Naive B cell (primary cell): ENCODE measurements around the gene ANTXR2. TPM values are rescaled to one million over a fixed set of nuclear protein-coding genes. Genes with fewer than 3 reads are reported as not detected.
"Not testable (repeated sequence)": the region's sequence is repeated elsewhere in the genome, so short reads cannot be mapped to it uniquely, and the experiment has no call there.

Experiments
- ATAC-seq, 2 donors: fragments of 150-1000 bp; cut with Tn5 transposase; 2 replicates each; pipeline ENCODE4 v1.10.0; 2021; ENCODE audit warnings: low read depth in 2 of 2, mild to moderate bottlenecking in 2 of 2, moderate library complexity in 2 of 2
- DNase-seq: peaks from one replicate; pipeline ENCODE4 v3.0.0; 2022
- H3K27ac Mint-ChIP-seq, 6 donors: one replicate each; pipeline ENCODE4 v1.8.0; 2020 to 2022; ENCODE audit warnings: mild to moderate bottlenecking in 6 of 6, mixed read lengths in 6 of 6, moderate library complexity in 5 of 6, inconsistent platforms in 2 of 6
- H3K27me3 Mint-ChIP-seq, 3 donors: one replicate each; pipeline ENCODE4 v1.8.0; 2021 to 2022; ENCODE audit warnings: mixed read lengths in 3 of 3, mild to moderate bottlenecking in 1 of 3
- H3K36me3 Mint-ChIP-seq, 2 donors: one replicate each; pipeline ENCODE4 v1.8.0; 2020 to 2022; ENCODE audit warnings: mixed read lengths in 2 of 2, inconsistent platforms in 1 of 2, mild to moderate bottlenecking in 1 of 2
- H3K4me1 Mint-ChIP-seq, 3 donors: one replicate each; pipeline ENCODE4 v1.8.0; 2020 to 2022; ENCODE audit warnings: mixed read lengths in 3 of 3, inconsistent platforms in 1 of 3, mild to moderate bottlenecking in 1 of 3, moderate library complexity in 1 of 3
- H3K4me3 Mint-ChIP-seq, 8 donors: one replicate each; pipeline ENCODE4 v1.8.0; 2020 to 2022; ENCODE audit warnings: mild to moderate bottlenecking in 8 of 8, mixed read lengths in 8 of 8, moderate library complexity in 8 of 8, inconsistent platforms in 2 of 8
- H3K9me3 Mint-ChIP-seq, 7 donors: one replicate each; pipeline ENCODE4 v1.8.0; 2020 to 2022; ENCODE audit warnings: mixed read lengths in 7 of 7, mild to moderate bottlenecking in 5 of 7, inconsistent platforms in 2 of 7, moderate library complexity in 1 of 7
- polyA plus RNA-seq, 6 donors: library from polyadenylated mRNA; unstranded; fragments of 300-500 nt; fragmentation: Illumina TruSeq; gene quantifications; one replicate each; pipeline ENCODE4 v1.2.3, GENCODE V29; 2021; ENCODE audit warnings: low read depth in 6 of 6

The ANTXR2 gene
- polyA plus RNA-seq, result 10 to 100 TPM; 30.6 to 66.9 (median 51.0) TPM

GRCh38 chr4:80072744-80073472 lies at the start of gene ANTXR2:
Gene ANTXR2 (minus strand): TSS chr4:80073229. CDS start chr4:80072560, 669 bp downstream.
- peak; percentile 69 to 70 for ATAC-seq
- DNase-seq, result no peak
- Mint-ChIP-seq H3K9me3 (no peaks in the 10 kb centered on the region), H3K36me3 (peaks cover 1 to 4% of the 10 kb centered on the region in 2 donors), H3K4me1 (peaks cover 24 to 48% (median 41%) of the 10 kb centered on the region in 3 donors), H3K27ac (peak within 1 kb of the TSS; percentile 97 to 100 (median 98)), H3K4me3 (peak within 1 kb of the TSS; percentile 93 to 100 (median 98)), H3K27me3 (peaks cover 0 to 3% (median 1%) of the 10 kb centered on the region in 3 donors)

GRCh38 chr4:80121815-80122214 lies 48.8 kb upstream of the ANTXR2 start:
- Mint-ChIP-seq H3K4me3 (peak overlapping the region in 1 of 8 donors; percentile 30), H3K9me3 (peaks cover 2 to 17% (median 9%) of the 10 kb centered on the region in 7 donors), H3K36me3 (peaks cover 11 to 17% of the 10 kb centered on the region in 2 donors), H3K27me3 (peaks cover 12 to 22% (median 18%) of the 10 kb centered on the region in 3 donors), H3K4me1 (peaks cover 8 to 11% (median 9%) of the 10 kb centered on the region in 3 donors)
- DNase-seq, H3K27ac Mint-ChIP-seq, ATAC-seq: not testable (repeated sequence)

DNA sequence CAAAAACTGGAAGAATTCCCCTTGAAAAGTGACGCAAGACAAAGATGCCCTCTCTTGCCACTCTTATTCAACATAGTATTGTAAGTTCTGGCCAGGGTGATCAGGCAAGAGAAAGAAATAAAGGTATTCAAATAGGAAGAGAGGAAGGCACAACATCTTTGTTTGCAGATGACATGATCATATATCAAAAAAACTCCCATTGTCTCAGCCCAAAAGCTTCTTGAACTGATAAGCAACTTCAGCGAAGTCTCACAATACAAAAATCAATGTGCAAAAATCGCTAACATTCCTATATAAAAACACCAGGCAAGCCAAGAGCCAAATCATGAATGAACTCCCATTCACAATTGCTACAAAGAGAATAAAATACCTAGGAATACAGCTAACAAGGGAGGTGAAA lies 46.6 kb upstream of the ANTXR2 start:
- Mint-ChIP-seq H3K9me3 (peaks cover 4 to 17% (median 9%) of the 10 kb centered on the region in 7 donors), H3K27me3 (peaks cover 21 to 32% (median 26%) of the 10 kb centered on the region in 3 donors), H3K36me3 (peaks cover 11 to 21% of the 10 kb centered on the region in 2 donors), H3K4me3 (peak overlapping the region in 1 of 8 donors; percentile 5)
- ATAC-seq, H3K4me1 Mint-ChIP-seq, H3K27ac Mint-ChIP-seq, DNase-seq: not testable (repeated sequence)

GRCh38 chr4:80116516-80116915 lies 43.5 kb upstream of the ANTXR2 start:
- H3K4me3 Mint-ChIP-seq, result no peak overlapping the region
- no peaks in the 10 kb centered on the region for H3K4me1 Mint-ChIP-seq
- H3K9me3 Mint-ChIP-seq, result peaks cover 4 to 17% (median 9%) of the 10 kb centered on the region in 7 donors
- H3K36me3 Mint-ChIP-seq, result peaks cover 11 to 21% of the 10 kb centered on the region in 2 donors
- H3K27me3 Mint-ChIP-seq, result peaks cover 22 to 39% (median 33%) of the 10 kb centered on the region in 3 donors
- DNase-seq (no peak), ATAC-seq (no peak)
- no peak overlapping the region for H3K27ac Mint-ChIP-seq

DNA sequence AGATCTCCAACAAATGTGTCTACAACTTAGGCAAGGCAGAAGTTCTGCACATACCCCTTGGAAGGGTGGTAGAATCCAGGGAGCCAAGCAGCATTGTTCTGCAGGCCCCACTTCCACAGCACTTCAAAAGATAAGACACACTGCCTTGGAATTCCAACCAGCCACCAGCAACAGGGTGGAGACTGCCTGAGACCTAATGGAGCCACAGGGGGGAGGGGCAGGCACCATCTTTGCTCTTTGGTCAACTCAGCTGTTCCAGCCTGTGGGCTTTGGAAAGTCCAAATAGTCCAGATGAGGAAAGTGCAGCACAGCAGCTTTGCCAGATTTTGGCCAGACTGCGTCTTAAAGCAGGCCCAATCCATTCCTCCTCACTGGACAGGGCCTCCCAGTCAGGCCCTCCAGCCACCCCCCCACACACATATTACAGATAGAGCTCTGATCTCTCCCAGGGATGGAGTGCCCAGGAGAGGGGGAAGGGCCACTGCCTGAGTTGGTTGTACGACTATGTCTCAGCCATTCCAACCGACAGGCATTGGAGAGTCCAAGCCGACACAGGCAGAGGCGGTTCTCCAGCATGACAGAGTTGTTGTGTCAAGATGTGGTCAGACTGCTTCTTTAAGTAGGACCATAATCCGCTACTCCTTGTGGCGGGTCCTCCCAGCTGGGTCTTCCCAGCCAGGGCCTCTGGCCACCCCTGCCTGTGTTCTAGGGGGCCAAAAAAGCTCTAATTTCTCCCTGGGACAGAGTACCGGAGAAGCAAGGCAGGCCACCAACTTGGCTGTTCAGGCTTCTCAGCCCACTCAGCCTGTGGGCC lies 42.5 kb upstream of the ANTXR2 start:
- Mint-ChIP-seq H3K4me1 (no peaks in the 10 kb centered on the region), H3K27ac (no peak overlapping the region), H3K9me3 (peaks cover 4 to 17% (median 9%) of the 10 kb centered on the region in 7 donors), H3K27me3 (peaks cover 22 to 39% (median 33%) of the 10 kb centered on the region in 3 donors), H3K4me3 (no peak overlapping the region), H3K36me3 (peaks cover 11 to 21% of the 10 kb centered on the region in 2 donors)
- DNase-seq (no peak), ATAC-seq (no peak)

- peaks cover 4 to 17% (median 9%) of the 10 kb centered on the region in 7 donors for H3K9me3 Mint-ChIP-seq
- H3K27me3 Mint-ChIP-seq, result peaks cover 22 to 39% (median 33%) of the 10 kb centered on the region in 3 donors
- ATAC-seq (no peak), DNase-seq (no peak)
- peaks cover 11 to 21% of the 10 kb centered on the region in 2 donors for H3K36me3 Mint-ChIP-seq
- no peak overlapping the region for H3K27ac Mint-ChIP-seq
- H3K4me3 Mint-ChIP-seq, result no peak overlapping the region
- H3K4me1 Mint-ChIP-seq, result no peaks in the 10 kb centered on the region
Measured at GRCh38 chr4:80114732-80115265, 41.8 kb upstream of the ANTXR2 start.

- H3K4me1 Mint-ChIP-seq, result no peaks in the 10 kb centered on the region
- H3K9me3 Mint-ChIP-seq, result peaks cover 4 to 12% (median 9%) of the 10 kb centered on the region in 7 donors
- ATAC-seq (no peak), DNase-seq (no peak)
- no peak overlapping the region for H3K27ac Mint-ChIP-seq
- H3K27me3 Mint-ChIP-seq, result peaks cover 22 to 39% (median 25%) of the 10 kb centered on the region in 3 donors
- H3K36me3 Mint-ChIP-seq, result peaks cover 11 to 21% of the 10 kb centered on the region in 2 donors
- no peak overlapping the region for H3K4me3 Mint-ChIP-seq
Measured at GRCh38 chr4:80113615-80114014, 40.6 kb upstream of the ANTXR2 start.

DNA sequence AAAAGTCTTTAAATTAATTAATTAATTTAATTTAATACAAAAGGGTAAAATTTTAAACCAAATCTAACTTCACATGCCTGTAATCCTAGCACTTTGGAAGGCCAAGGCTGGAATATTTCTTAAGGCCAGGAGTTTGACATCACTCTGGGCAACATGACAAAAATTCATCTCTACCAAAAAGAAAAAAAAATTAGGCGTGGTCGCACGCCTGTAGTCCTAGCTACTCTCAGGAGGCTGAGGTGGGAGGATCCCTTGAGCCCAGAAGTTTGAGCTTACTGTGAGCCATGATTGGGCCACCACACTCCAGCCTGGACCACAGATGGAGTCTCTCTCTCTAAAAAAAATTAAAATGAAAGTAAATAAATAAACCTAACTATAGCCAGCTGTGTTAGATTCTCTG lies 39.2 kb upstream of the ANTXR2 start:
- peaks cover 4 to 14% of the 10 kb centered on the region in 2 donors for H3K36me3 Mint-ChIP-seq
- no peak overlapping the region for H3K27ac Mint-ChIP-seq
- H3K27me3 Mint-ChIP-seq, result peaks cover 14 to 31% (median 15%) of the 10 kb centered on the region in 3 donors
- no peak overlapping the region for H3K4me3 Mint-ChIP-seq
- no peak for ATAC-seq
- peaks cover 0 to 8% (median 4%) of the 10 kb centered on the region in 7 donors for H3K9me3 Mint-ChIP-seq
- no peak for DNase-seq
- no peaks in the 10 kb centered on the region for H3K4me1 Mint-ChIP-seq

DNA sequence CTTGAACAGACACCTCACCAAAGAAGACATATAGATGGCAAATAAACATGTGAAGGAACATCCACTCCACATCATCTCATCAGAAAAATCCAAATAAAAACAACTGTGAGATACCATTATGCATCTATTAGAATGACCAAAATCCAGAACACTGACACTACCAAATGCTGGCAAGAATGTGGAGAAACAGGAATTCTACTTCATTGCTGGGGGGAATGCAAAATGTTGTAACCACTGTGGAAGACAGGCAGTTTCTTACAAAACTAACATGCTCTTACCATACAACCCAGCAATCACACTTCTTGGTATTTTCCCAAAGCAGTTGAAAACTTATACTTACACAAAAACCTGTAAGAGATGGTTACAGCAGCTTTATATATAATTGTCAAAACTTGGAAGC lies 38.2 kb upstream of the ANTXR2 start:
- ATAC-seq, result no peak
- peaks cover 0 to 18% (median 9%) of the 10 kb centered on the region in 7 donors for H3K9me3 Mint-ChIP-seq
- no peak overlapping the region for H3K27ac Mint-ChIP-seq
- H3K4me3 Mint-ChIP-seq, result no peak overlapping the region
- no peak for DNase-seq
- H3K4me1 Mint-ChIP-seq, result no peaks in the 10 kb centered on the region
- peaks cover 13 to 15% of the 10 kb centered on the region in 2 donors for H3K36me3 Mint-ChIP-seq
- peaks cover 6 to 31% (median 6%) of the 10 kb centered on the region in 3 donors for H3K27me3 Mint-ChIP-seq

- no peak for ATAC-seq
- Mint-ChIP-seq H3K36me3 (peaks cover 13 to 18% of the 10 kb centered on the region in 2 donors), H3K4me1 (no peaks in the 10 kb centered on the region), H3K27me3 (peaks cover 0 to 25% (median 0%) of the 10 kb centered on the region in 3 donors), H3K4me3 (no peak overlapping the region), H3K27ac (peak overlapping the region in 1 of 6 donors; percentile 59), H3K9me3 (peaks cover 0 to 20% (median 9%) of the 10 kb centered on the region in 7 donors)
- no peak for DNase-seq
Measured at GRCh38 chr4:80107374-80107773, 34.3 kb upstream of the ANTXR2 start.

GRCh38 chr4:80104927-80105326 lies 31.9 kb upstream of the ANTXR2 start:
- Mint-ChIP-seq H3K9me3 (peaks cover 0 to 20% (median 9%) of the 10 kb centered on the region in 7 donors), H3K27ac (no peak overlapping the region), H3K36me3 (peaks cover 13 to 18% of the 10 kb centered on the region in 2 donors), H3K4me3 (no peak overlapping the region), H3K27me3 (peaks cover 0 to 33% (median 0%) of the 10 kb centered on the region in 3 donors), H3K4me1 (no peaks in the 10 kb centered on the region)
- DNase-seq (no peak), ATAC-seq (no peak)

GRCh38 chr4:80103629-80104028 lies 30.6 kb upstream of the ANTXR2 start:
- Mint-ChIP-seq H3K27ac (no peak overlapping the region), H3K4me1 (peaks cover 1 to 2% (median 1%) of the 10 kb centered on the region in 3 donors), H3K9me3 (peaks cover 0 to 20% (median 9%) of the 10 kb centered on the region in 7 donors), H3K27me3 (peaks cover 0 to 33% (median 0%) of the 10 kb centered on the region in 3 donors), H3K4me3 (no peak overlapping the region), H3K36me3 (peaks cover 13 to 18% of the 10 kb centered on the region in 2 donors)
- no peak for ATAC-seq
- DNase-seq, result no peak

GRCh38 chr4:80101792-80102116 lies 28.7 kb upstream of the ANTXR2 start:
- Mint-ChIP-seq H3K27ac (peak overlapping the region in 1 of 6 donors; percentile 13), H3K27me3 (peaks cover 0 to 22% (median 0%) of the 10 kb centered on the region in 3 donors), H3K4me3 (no peak overlapping the region), H3K4me1 (peaks cover 6 to 8% (median 6%) of the 10 kb centered on the region in 3 donors), H3K36me3 (peaks cover 4 to 7% of the 10 kb centered on the region in 2 donors), H3K9me3 (peaks cover 0 to 9% (median 5%) of the 10 kb centered on the region in 7 donors)
- ATAC-seq (no peak), DNase-seq (no peak)
